Spleen (tissue), 11 donors: ENCODE measurements around the gene C10orf90. TPM values are rescaled to one million over a fixed set of nuclear protein-coding genes. Genes with fewer than 3 reads are reported as not detected.

Source experiments
- DNase-seq: peaks from one replicate; pipeline ENCODE4 v3.0.0-alpha.2; 2020
- H3K27ac ChIP-seq, 8 donors: fragments of 200-600 bp; sonication (generic) in 7 of 8; 1 replicate in 4 of 8; 2 replicates in 4 of 8; pipeline versions ENCODE4 v1.5.0 to v1.8.0; 2016 to 2021; ENCODE audit warnings: inconsistent platforms in 4 of 8, mild to moderate bottlenecking in 4 of 8, moderate library complexity in 1 of 8
- H3K27me3 ChIP-seq, 7 donors: fragments of 200-600 bp; sonication (generic) in 6 of 7; replicated peaks in 1 of 7; 1 replicate in 4 of 7; 2 replicates in 3 of 7; pipeline versions ENCODE4 v1.5.0 to v1.8.0; 2016 to 2021; ENCODE audit warnings: inconsistent platforms in 3 of 7, mild to moderate bottlenecking in 1 of 7
- H3K36me3 ChIP-seq, 6 donors: fragments of 200-600 bp; sonication (generic) in 5 of 6; 1 replicate in 4 of 6; 2 replicates in 2 of 6; pipeline versions ENCODE4 v1.5.0 to v1.8.0; 2016 to 2021; ENCODE audit warnings: inconsistent platforms in 2 of 6
- H3K4me1 ChIP-seq, 6 donors: fragments of 200-600 bp; sonication (generic) in 5 of 6; 1 replicate in 3 of 6; 2 replicates in 3 of 6; pipeline versions ENCODE4 v1.5.0 to v1.8.0; 2016 to 2021; ENCODE audit warnings: inconsistent platforms in 3 of 6
- H3K4me3 ChIP-seq, 8 donors: fragments of 200-600 bp; sonication (generic) in 7 of 8; 1 replicate in 4 of 8; 2 replicates in 4 of 8; pipeline versions ENCODE4 v1.5.0 to v1.8.0; 2016 to 2021; ENCODE audit warnings: inconsistent platforms in 4 of 8, mild to moderate bottlenecking in 4 of 8, moderate library complexity in 2 of 8
- H3K9me3 ChIP-seq, 8 donors: fragments of 200-600 bp; sonication (generic) in 7 of 8; 1 replicate in 4 of 8; 2 replicates in 4 of 8; pipeline versions ENCODE4 v1.5.0 to v1.8.0; 2016 to 2021; ENCODE audit warnings: inconsistent platforms in 4 of 8
- POLR2A ChIP-seq, 3 donors: fragments of 450-650 bp; IDR thresholded peaks; one replicate each; pipeline ENCODE4 v1.5.1; 2017; ENCODE audit warnings: antibody characterized with exemption in 3 of 3, mild to moderate bottlenecking in 1 of 3
- POLR2AphosphoS5 ChIP-seq, 3 donors: sonication (generic); formaldehyde crosslinking; IDR thresholded peaks; one replicate each; pipeline ENCODE4 v1.5.1; 2017; ENCODE audit warnings: antibody characterized with exemption in 3 of 3
- WGBS, 5 donors: extraction: QIAGEN DNeasy Blood & Tissue Kit in 3 of 5; methylation state at CpG; one replicate each; pipeline versions ENCODE4 v1.1.5 to v1.1.7; 2013 to 2018; 5-methylcytosine and 5-hydroxymethylcytosine counted together
- intact Hi-C: fragments of 100-400 bp; cut with DNase I; formaldehyde crosslinking; loops from one replicate; pipeline ENCODE4 v1.15.0; 2023; ENCODE audit warnings: low total_unique reads
- polyA plus RNA-seq, 3 donors: library from polyadenylated mRNA; stranded (reverse); fragments of 200-250 nt; gene quantifications; one replicate each; pipeline ENCODE4 v1.2.1, GENCODE V29; 2013
- total RNA-seq, 7 donors: library from RNA; depleted of rRNA in 3 of 7; stranded (reverse); fragments of >200 nt in 3 of 7; fragmentation: NEBNext Ultra II Directional in 4 of 7; extraction: Animal tissue kit (Norgen Biotek cat#: 25700) in 4 of 7; gene quantifications; one replicate each; pipeline versions ENCODE4 v1.1.0 to v1.2.1, GENCODE V29; 2016 to 2021
- TF ChIP-seq, protein P1 (sequence below), 11 experiments: fragments of 200-600 bp in 7 of 11; fragments of 450-650 bp in 4 of 11; sonication (generic) in 4 of 11; IDR thresholded peaks in 8 of 11; conservative IDR thresholded peaks in 3 of 11; 1 replicate in 7 of 11; 2 replicates in 4 of 11; pipeline versions ENCODE4 v1.4.0 to v1.8.0; 2016 to 2021; ENCODE audit warnings: antibody characterized with exemption in 11 of 11, inconsistent platforms in 4 of 11, mild to moderate bottlenecking in 1 of 11
- donor health status: healthy with polysubstance abuse.
- donor health status: DM: no; HTN: no; CAD: no; lungs with moderate emphysema.
- donor health status: DM: no; HTN: no; CAD: no.
- donor health status: Bipolar disorder and iron deficiency.
- donor health status: healthy.
- donor health status: DM: no; HTN: no; CAD: no.
- donor health status: DM: yes; HTN: yes; CAD: no.

C10orf90 gene
- total and polyA plus RNA-seq, 10 donors = 0.05 to 0.06 TPM; not detected in 8

DNA sequence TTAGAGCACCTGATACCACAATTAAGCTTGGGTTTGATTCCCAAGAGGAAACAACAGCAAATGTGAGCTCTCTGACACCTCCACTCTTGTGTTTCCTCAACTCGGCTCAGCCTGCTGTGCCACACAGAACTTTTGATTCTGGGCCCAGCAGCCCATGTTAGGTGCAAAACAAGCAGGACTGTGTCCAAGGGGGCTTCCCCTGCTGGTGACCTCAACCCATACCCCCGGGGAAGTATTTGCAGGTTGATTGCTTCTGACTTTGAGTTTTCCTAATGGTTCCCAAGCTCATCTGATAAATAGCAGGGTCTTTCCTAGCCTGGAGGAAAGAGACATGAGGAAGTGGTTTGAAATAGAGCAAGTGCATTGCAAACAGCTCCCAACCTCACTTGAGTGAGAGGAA lies 238.7 kb downstream of the C10orf90 start:
- TF ChIP-seq POLR2AphosphoS5 (IDR thresholded peaks at IDR 0.05) (no peak), POLR2A (IDR thresholded peaks at IDR 0.05) (no peak)
- TF ChIP-seq, protein P1, sequence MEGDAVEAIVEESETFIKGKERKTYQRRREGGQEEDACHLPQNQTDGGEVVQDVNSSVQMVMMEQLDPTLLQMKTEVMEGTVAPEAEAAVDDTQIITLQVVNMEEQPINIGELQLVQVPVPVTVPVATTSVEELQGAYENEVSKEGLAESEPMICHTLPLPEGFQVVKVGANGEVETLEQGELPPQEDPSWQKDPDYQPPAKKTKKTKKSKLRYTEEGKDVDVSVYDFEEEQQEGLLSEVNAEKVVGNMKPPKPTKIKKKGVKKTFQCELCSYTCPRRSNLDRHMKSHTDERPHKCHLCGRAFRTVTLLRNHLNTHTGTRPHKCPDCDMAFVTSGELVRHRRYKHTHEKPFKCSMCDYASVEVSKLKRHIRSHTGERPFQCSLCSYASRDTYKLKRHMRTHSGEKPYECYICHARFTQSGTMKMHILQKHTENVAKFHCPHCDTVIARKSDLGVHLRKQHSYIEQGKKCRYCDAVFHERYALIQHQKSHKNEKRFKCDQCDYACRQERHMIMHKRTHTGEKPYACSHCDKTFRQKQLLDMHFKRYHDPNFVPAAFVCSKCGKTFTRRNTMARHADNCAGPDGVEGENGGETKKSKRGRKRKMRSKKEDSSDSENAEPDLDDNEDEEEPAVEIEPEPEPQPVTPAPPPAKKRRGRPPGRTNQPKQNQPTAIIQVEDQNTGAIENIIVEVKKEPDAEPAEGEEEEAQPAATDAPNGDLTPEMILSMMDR (IDR thresholded peaks at IDR 0.05 in 8 of 11, conservative IDR thresholded peaks at IDR 0.05 in 3 of 11) = no peak
- 48 to 66% (median 60%) methylated on average over 2 of the region's 2 CpGs for WGBS, 5 donors
- no peaks in the 10 kb centered on the region for H3K9me3 ChIP-seq
- H3K36me3 ChIP-seq = no peaks in the 10 kb centered on the region
- no peak overlapping the region for H3K27ac ChIP-seq
- no peaks in the 10 kb centered on the region for H3K4me1 ChIP-seq
- intact Hi-C loops = no loop called here
- H3K27me3 ChIP-seq = peaks cover 0 to 13% (median 0%) of the 10 kb centered on the region in 7 donors
- H3K4me3 ChIP-seq = no peak overlapping the region
- DNase-seq = no peak

DNA sequence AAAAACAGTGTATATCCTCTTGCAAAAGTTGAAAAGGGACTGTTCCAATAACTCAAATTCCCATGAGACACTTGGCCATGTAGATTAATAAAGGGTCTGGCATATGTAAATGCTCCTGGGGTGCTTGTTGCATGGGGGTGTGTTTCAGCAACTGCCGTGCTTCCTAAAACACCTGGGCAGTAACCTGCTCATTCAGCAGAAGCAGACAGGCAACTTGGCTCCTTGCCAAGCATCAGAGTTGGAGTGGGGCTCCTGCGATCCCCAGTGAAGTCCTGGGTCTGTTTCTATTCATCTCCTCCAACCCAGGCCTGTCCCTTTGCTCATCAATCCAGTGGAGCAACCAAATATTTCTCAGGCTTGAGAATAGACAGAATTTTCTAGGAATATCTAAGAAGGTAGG lies 240.0 kb downstream of the C10orf90 start:
- H3K9me3 ChIP-seq = peaks cover 0 to 2% (median 0%) of the 10 kb centered on the region in 8 donors
- H3K36me3 ChIP-seq = no peaks in the 10 kb centered on the region
- intact Hi-C loops = no loop called here
- H3K4me3 ChIP-seq = no peak overlapping the region
- H3K27ac ChIP-seq = no peak overlapping the region
- no peak for TF ChIP-seq POLR2AphosphoS5 (IDR thresholded peaks at IDR 0.05)
- TF ChIP-seq, protein P1 (IDR thresholded peaks at IDR 0.05 in 8 of 11, conservative IDR thresholded peaks at IDR 0.05 in 3 of 11) = no peak
- no peak for TF ChIP-seq POLR2A (IDR thresholded peaks at IDR 0.05)
- WGBS, 5 donors = 66 to 93% (median 87%) methylated on average over 2 of the region's 2 CpGs
- no peak for DNase-seq
- peaks cover 0 to 4% (median 0%) of the 10 kb centered on the region in 6 donors for H3K4me1 ChIP-seq
- peaks cover 0 to 21% (median 0%) of the 10 kb centered on the region in 7 donors for H3K27me3 ChIP-seq

DNA sequence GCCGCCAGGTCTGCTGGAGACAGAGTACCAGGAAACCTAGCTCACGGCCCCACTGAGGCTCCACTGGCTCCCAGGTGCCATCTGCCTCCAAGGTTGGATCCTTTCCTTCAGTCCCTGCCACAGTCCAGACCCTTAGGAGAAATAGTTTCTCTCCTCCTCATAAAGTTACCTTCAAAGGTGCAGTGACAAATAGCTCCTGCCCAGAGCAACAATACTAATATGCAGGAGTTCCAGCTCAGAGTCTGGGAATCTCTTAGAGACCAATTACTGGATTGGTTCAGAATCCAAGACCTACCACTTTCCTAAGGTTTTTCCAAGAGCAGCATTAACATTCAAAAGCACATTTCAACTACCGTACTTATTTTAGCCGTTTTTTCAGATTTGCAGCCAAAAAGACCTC lies 241.2 kb downstream of the C10orf90 start:
- Histone ChIP-seq H3K27me3 (peaks cover 0 to 19% (median 0%) of the 10 kb centered on the region in 7 donors), H3K36me3 (no peaks in the 10 kb centered on the region), H3K4me3 (no peak overlapping the region), H3K27ac (no peak overlapping the region), H3K4me1 (peaks cover 0 to 4% (median 0%) of the 10 kb centered on the region in 6 donors), H3K9me3 (peaks cover 0 to 14% (median 5%) of the 10 kb centered on the region in 8 donors)
- intact Hi-C loops = no loop called here
- no peak for DNase-seq
- 77 to 88% (median 87%) methylated on average over 4 of the region's 4 CpGs for WGBS, 5 donors
- TF ChIP-seq POLR2A (IDR thresholded peaks at IDR 0.05) (no peak), POLR2AphosphoS5 (IDR thresholded peaks at IDR 0.05) (no peak)
- TF ChIP-seq, protein P1 (IDR thresholded peaks at IDR 0.05 in 8 of 11, conservative IDR thresholded peaks at IDR 0.05 in 3 of 11) = no peak

DNA sequence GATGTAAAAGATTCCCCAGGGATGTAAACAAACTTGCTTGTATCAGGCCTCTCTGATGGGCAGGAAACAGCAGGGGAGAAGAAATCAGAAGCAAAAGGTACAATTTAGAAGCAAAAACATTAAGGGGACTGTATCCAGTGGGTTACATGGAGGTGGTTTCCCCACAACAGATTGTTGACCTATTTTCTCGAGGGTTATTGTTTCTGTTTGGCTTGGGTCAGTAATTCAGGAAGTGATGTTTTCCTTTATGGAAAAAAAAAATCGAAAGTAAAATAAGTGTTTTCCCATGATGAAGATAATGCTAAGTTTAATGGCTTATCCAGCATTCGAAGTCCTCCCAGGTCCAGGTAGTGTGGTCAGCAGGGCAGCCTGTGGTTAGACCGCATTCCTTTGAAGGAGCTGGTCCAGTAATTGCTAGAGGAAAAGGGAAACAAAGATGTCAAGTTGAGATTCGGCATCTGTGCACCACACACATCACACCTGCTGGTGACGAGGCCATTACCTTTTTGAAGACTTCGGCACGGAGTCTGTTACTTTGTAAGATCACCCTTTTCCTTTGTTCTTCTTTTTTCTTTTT lies 244.9 kb downstream of the C10orf90 start:
- intact Hi-C loops = no loop called here
- TF ChIP-seq, protein P1 (IDR thresholded peaks at IDR 0.05 in 8 of 11, conservative IDR thresholded peaks at IDR 0.05 in 3 of 11) = no peak
- TF ChIP-seq POLR2AphosphoS5 (IDR thresholded peaks at IDR 0.05) (no peak), POLR2A (IDR thresholded peaks at IDR 0.05) (no peak)
- Histone ChIP-seq H3K4me3 (no peak overlapping the region), H3K36me3 (no peaks in the 10 kb centered on the region), H3K27me3 (peaks cover 0 to 23% (median 0%) of the 10 kb centered on the region in 7 donors), H3K4me1 (peaks cover 0 to 4% (median 0%) of the 10 kb centered on the region in 6 donors), H3K9me3 (peaks cover 0 to 33% (median 20%) of the 10 kb centered on the region in 8 donors), H3K27ac (no peak overlapping the region)
- no peak for DNase-seq
- WGBS, 5 donors = 29 to 40% (median 34%) methylated on average over 8 of the region's 8 CpGs
